NB4 (cell line): ENCODE results near the gene RFX2.
A peak's percentile ranks its signal among the peaks of the same experiment; 100 is the strongest.

Experiments used
- DNase-seq: peaks from one replicate; pipeline ENCODE4 v3.0.0; 2010; ENCODE audit warnings: low read depth
- H3K4me3 ChIP-seq: one replicate; pipeline ENCODE4 v1.5.1; 2011; ENCODE audit warnings: mild to moderate bottlenecking, low read depth, low read length, moderate library complexity
- MYC ChIP-seq: IDR thresholded peaks from 2 replicates; pipeline ENCODE4 v1.6.1; 2011; ENCODE audit warnings: low read depth, low read length
- POLR2A ChIP-seq: IDR thresholded peaks from 2 replicates; pipeline ENCODE4 v1.6.1; 2011; ENCODE audit warnings: mild to moderate bottlenecking; ENCODE audit not compliant: insufficient read length; ENCODE audit errors: extremely low read depth
- TF ChIP-seq, protein P1 (sequence below): IDR thresholded peaks from 2 replicates; pipeline ENCODE4 v1.6.1; 2011; ENCODE audit warnings: low read depth, low read length
- TF ChIP-seq, protein P2 (sequence below): IDR thresholded peaks from one replicate; pipeline ENCODE4 v1.5.1; 2012; ENCODE audit warnings: low read depth, low read length

Gene RFX2

DNA sequence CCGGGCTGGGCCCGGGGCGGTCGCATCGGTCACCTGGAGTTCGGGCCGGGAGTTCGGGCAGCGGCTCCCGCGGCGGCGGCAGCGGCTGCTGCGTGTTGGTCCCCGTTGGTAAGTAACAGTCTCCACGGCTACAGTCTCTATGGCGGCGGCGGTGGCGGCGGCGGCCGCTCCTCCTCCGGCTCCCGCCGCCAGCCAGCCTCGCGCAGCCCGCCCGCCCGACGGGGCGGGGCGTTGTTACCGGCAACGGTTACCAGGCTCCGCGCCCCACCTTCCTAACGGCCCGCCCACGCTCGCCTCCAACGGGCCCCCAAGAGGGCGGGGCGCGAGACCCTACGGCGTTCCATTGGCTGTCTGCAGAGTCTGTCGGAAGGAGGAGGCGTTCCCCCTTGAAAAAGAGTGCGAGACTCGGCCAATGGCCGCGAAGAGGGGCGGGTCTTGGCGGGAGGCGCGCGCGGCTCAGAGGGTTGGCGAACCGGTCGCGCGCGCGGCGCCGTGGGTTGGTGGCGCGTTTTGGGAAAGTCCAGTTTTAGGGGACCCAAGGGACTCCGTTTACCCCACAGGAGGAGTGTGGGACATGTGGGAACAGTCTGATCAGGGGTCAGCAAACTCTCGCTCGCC lies at the start of gene RFX2:
TSS of gene RFX2 (minus strand) at position 141 of the 618 bp plus-strand sequence. CDS start 63,004 bp downstream, outside the sequence.
- peak; percentile 96 for DNase-seq
- peak within 1 kb of the TSS; percentile 62 for H3K4me3 ChIP-seq
- TF ChIP-seq, protein P1, sequence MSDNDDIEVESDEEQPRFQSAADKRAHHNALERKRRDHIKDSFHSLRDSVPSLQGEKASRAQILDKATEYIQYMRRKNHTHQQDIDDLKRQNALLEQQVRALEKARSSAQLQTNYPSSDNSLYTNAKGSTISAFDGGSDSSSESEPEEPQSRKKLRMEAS = no peak; the same call in 1 of the 2 replicates
- TF ChIP-seq POLR2A (peak; percentile 75), MYC (peak; percentile 46; the same call in 1 of the 2 replicates)
- TF ChIP-seq, protein P2, sequence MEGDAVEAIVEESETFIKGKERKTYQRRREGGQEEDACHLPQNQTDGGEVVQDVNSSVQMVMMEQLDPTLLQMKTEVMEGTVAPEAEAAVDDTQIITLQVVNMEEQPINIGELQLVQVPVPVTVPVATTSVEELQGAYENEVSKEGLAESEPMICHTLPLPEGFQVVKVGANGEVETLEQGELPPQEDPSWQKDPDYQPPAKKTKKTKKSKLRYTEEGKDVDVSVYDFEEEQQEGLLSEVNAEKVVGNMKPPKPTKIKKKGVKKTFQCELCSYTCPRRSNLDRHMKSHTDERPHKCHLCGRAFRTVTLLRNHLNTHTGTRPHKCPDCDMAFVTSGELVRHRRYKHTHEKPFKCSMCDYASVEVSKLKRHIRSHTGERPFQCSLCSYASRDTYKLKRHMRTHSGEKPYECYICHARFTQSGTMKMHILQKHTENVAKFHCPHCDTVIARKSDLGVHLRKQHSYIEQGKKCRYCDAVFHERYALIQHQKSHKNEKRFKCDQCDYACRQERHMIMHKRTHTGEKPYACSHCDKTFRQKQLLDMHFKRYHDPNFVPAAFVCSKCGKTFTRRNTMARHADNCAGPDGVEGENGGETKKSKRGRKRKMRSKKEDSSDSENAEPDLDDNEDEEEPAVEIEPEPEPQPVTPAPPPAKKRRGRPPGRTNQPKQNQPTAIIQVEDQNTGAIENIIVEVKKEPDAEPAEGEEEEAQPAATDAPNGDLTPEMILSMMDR = no peak

DNA sequence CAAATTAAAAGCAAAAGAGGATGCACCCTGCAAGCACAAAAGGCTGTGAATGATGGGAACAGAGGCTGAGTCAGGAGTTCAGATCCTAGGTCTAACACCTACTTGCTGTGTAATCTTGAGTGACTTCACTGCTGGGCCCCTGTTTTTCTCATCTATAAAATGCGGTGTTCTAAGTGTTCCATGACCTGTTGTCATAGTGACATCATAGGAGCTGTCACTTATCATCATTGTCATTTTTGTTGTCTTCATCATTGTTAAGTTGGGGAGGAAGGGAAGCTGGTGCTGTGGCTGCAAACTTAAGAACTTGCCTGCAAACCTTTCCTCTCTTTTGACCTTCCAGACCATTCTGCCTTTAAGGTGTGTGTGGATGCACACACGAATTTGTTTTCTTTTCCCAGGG lies 45.7 kb upstream of the RFX2 start:
- H3K4me3 ChIP-seq = no peak overlapping the region
- no peak for DNase-seq
- TF ChIP-seq, protein P2 = no peak
- TF ChIP-seq POLR2A (no peak), MYC (no peak)
- TF ChIP-seq, protein P1 = no peak

GRCh38 chr19:6150289-6150688 lies 40.0 kb upstream of the RFX2 start:
- DNase-seq = no peak
- TF ChIP-seq, protein P2 = no peak
- TF ChIP-seq, protein P1 = no peak
- TF ChIP-seq MYC (no peak), POLR2A (no peak)
- no peak overlapping the region for H3K4me3 ChIP-seq

DNA sequence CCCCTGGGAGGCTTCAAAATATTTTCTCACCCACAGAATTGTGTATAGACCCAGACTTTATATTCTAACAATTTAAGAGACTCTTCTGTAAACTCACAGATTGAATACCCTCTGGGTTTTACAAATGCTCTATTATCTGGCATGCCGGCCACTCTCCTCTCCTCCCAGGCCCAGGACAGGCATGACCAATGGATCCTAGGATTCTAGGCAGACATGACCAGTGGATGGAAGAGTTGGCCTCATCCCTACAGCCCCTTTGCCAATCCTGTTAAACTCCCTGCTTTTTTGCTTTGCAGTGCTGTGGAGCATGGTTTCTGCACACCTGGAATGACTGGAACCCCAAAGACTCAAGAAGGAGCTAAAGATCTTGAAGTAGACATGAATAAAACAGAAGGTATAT lies 30.9 kb upstream of the RFX2 start:
- DNase-seq = no peak
- no peak overlapping the region for H3K4me3 ChIP-seq
- TF ChIP-seq, protein P1 = no peak
- TF ChIP-seq, protein P2 = no peak
- TF ChIP-seq POLR2A (no peak), MYC (no peak)

GRCh38 chr19:6138511-6138910 lies 28.2 kb upstream of the RFX2 start:
- TF ChIP-seq POLR2A (no peak), MYC (no peak)
- TF ChIP-seq, protein P2 = no peak
- TF ChIP-seq, protein P1 = no peak
- no peak overlapping the region for H3K4me3 ChIP-seq
- DNase-seq = no peak
